ENCODE measurements around the gene MMP24. TPM values are rescaled to one million over a fixed set of nuclear protein-coding genes. Genes with fewer than 3 reads are reported as not detected.

The MMP24 gene
- total and polyA plus RNA-seq, 2 of the 13 experiments (the other 11 are each of a cell fraction or from before 2014, with no cell fraction given) = 0.29 to 0.35 TPM

- TF ChIP-seq ZBTB10 (CRISPR knock-in tag; IDR thresholded peaks at IDR 0.05; ENCODE audit: borderline replicate concordance) = no peak
- TF ChIP-seq ZBTB7B (CRISPR knock-in tag; IDR thresholded peaks at IDR 0.05) = peak; percentile 73
- TF ChIP-seq JARID2 (CRISPR knock-in tag; IDR thresholded peaks at IDR 0.05; ENCODE audit: insufficient replicate concordance) = peak; percentile 88
- peak; percentile 70 for TF ChIP-seq HCFC1 (IDR thresholded peaks at IDR 0.05; ENCODE audit: low read depth, low read length)
- TF ChIP-seq RFX3 (CRISPR knock-in tag; IDR thresholded peaks at IDR 0.05) = no peak; the same call in 1 of the 2 replicates
- TF ChIP-seq RFXAP (CRISPR knock-in tag; IDR thresholded peaks at IDR 0.05; ENCODE audit: borderline replicate concordance) = peak; percentile 7; the same call in 1 of the 2 replicates
- peak; percentile 90 to 92 for TF ChIP-seq HMGXB4 (CRISPR knock-in tag; IDR thresholded peaks at IDR 0.05; ENCODE audit: borderline replicate concordance in 1 of 2, low read depth in 1 of 2)
- 0 out of 2 replicates have a peak, but pooled peaks have one; percentile 12 for TF ChIP-seq MIER2 (CRISPR knock-in tag; IDR thresholded peaks at IDR 0.05)
- TF ChIP-seq SATB2 (CRISPR knock-in tag; IDR thresholded peaks at IDR 0.05) = no peak
- 0 out of 2 replicates have a peak, but pooled peaks have one; percentile 39 for TF ChIP-seq ZNF850 (CRISPR knock-in tag; conservative IDR thresholded peaks at IDR 0.05)
- peak; percentile 42; the same call in 1 of the 2 replicates for TF ChIP-seq TBX3 (IDR thresholded peaks at IDR 0.05; ENCODE audit: borderline replicate concordance)
- TF ChIP-seq SRSF1 (optimal IDR thresholded peaks at IDR 0.05; ENCODE audit: low read depth, low read length) = peak; percentile 94
- TF ChIP-seq ZNF570 (CRISPR knock-in tag; IDR thresholded peaks at IDR 0.05; ENCODE audit: borderline replicate concordance) = peak; percentile 96
- TF ChIP-seq ZNF280D (CRISPR knock-in tag; IDR thresholded peaks at IDR 0.05) = peak; percentile 94; the same call in 1 of the 2 replicates
- TF ChIP-seq TP53 (CRISPR knock-in tag; conservative IDR thresholded peaks at IDR 0.05) = no peak
- no peak for TF ChIP-seq ZMYM2 (CRISPR knock-in tag; IDR thresholded peaks at IDR 0.05)
- TF ChIP-seq KDM5A (IDR thresholded peaks at IDR 0.05; ENCODE audit: borderline replicate concordance, low read length) = peak; percentile 90
- peak; percentile 74 for TF ChIP-seq ZNF18 (CRISPR knock-in tag; IDR thresholded peaks at IDR 0.05; ENCODE audit: insufficient replicate concordance)
- TF ChIP-seq ZNF713 (CRISPR knock-in tag; IDR thresholded peaks at IDR 0.05) = 0 out of 2 replicates have a peak, but pooled peaks have one; percentile 26
Measured at GRCh38 chr20:35284267-35284991, 57.9 kb downstream of the MMP24 start, which contains the start of gene EIF6 (continued).

Data from HepG2 (cell line).